T-helper 22 cell (primary cell): ENCODE data around the gene URI1.

Experiments used
- DNase-seq: peaks from one replicate; pipeline ENCODE4 v3.0.0-alpha.2; 2020; ENCODE audit warnings: low read depth

The URI1 gene

DNA sequence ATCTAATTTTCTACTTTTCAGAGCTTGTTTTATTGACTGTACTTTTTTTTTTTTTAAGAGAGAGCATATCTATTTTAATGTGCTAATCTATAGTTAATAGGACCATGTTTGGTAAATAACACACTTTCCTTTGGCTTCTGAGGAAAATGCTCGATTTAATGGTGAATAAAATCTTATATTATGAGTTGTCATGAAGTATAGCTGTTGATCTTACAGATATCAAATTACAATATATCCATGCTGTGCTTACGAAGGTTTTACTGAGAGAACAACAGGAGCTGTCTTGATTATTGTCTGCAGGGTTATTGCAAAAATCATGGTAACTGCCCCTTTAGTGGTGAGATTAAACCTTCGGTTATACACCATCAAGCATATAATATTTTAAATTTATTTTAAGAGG lies 29.6 kb downstream of the URI1 start:
- no peak for DNase-seq

DNA sequence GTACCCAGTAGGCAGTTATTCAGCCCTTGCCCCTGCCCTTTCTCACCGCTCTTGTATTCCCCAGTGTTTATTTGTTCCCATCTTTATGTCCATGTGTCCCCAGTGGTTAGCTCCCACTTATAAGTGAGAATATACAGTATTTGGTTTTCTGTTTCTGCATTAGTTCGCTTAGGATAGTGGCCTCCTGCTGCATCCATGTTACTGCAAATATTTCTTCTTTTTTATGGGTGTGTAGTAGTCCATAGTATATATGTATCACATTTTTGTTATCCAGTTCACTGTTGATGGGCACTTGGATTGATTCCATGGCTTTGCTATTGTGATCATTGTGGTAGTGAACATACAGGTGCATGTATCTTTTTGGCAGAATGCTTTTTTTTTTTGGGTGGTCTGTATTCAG lies 32.7 kb downstream of the URI1 start:
- no peak for DNase-seq

DNA sequence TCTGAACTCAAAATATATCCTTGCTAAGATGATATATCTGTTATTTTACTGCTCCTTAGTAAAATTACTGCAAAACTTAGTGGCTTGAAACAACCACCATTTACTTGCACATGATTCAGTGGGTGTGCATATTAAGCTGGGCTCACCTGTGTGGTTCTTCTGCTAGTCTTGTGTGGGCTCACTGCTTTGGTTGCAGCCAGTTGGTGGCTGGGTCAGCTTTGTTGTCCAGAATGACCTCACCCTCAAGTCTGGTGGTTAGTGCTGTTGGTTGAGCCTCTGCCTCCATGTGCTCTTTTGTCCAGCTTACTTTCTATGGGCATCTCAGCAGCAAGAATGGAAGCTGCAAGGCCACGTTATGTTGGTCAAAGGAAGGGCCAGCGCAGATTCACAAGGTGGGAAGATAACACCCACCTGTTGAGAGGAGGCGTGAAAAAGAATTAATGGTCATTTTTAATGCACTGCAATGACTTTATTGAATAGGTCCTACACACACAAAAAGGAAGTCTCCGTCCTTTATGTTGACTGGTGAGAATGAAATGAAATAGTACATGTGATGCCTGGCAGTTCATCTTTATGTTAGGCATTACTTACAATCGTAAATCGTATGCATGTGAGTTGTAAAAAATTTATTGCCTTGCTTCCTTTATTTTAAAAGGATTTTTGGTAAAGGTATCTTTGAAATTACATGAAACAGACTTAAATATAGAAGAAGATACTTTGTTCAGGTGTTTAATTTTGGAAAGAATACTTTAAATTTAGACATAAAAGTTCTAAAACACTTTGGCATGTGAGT lies 34.3 kb downstream of the URI1 start:
- DNase-seq, result no peak

DNA sequence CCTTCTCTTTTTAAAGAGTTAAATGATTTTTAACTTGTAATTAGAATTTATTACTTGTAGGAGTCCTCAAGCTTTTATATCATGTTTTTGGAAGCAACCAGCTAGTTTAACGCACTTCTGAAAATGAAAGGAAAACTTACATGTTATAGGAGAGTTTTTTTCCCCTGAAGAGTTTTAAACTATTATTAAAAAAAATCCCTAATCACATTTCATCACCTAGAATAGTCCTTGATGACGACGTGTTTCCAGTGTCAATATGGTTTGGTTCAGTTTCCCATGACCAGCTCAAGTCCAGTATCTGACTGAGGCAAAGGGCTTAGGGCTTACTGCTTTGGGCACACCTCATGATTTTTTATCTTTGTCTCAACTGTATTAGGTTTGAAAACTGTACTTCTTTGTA lies 36.0 kb downstream of the URI1 start:
- DNase-seq, result no peak

DNA sequence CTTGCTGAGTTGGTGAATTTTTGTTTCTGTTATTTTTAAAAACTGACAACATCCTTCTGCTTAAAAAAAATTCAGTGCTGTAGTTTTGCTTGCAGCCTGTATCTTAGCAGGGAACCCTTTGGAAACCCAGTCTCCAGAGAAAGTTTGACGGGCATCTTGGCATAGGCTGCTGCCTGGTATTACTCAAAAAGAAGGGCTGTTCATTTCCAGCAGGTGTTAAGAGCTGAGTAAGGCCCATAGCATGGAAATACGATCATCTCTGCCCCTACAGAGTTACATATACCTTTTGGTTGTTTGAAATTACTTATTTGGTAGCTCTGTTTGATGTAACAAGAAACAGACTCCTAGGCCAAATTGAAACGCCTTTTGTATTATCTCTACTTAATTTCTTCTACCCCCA lies 41.5 kb downstream of the URI1 start:
- DNase-seq, result no peak

DNA sequence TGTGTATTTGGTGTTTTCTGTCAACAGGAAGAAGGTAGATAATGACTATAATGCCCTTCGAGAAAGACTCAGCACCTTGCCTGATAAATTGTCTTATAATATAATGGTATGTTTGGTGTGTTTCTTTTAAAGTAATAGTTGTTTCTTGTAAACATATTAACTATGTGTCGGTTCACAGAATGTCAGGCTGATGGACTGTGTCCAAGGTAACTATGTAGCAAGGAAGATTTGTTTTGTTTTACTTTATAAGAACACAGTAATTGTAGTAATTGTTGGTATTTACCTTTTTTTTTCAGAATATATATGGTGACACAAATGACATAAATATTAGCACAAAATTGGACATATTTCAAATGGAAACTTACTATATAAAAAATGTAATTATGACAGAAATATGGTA lies 43.2 kb downstream of the URI1 start:
- no peak for DNase-seq

DNA sequence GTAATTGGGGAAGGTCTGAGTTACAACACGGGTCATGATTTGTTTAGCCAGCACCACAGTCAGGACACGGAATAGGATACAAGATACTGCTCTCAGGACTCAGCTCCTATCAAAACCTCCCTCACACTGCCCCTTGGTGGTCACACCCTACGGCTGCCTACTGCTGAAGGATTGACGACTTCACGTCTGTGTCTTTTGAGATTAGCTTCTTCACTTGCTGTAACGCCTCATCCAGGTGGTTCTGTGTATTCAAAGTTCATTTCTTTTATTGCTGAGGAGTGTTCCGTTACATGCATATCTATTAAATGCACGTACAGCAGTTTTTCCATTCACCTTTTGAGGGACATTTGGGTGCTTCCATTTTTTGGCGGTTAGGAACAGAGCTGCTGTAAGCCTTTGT lies 46.3 kb downstream of the URI1 start:
- DNase-seq, result no peak

DNA sequence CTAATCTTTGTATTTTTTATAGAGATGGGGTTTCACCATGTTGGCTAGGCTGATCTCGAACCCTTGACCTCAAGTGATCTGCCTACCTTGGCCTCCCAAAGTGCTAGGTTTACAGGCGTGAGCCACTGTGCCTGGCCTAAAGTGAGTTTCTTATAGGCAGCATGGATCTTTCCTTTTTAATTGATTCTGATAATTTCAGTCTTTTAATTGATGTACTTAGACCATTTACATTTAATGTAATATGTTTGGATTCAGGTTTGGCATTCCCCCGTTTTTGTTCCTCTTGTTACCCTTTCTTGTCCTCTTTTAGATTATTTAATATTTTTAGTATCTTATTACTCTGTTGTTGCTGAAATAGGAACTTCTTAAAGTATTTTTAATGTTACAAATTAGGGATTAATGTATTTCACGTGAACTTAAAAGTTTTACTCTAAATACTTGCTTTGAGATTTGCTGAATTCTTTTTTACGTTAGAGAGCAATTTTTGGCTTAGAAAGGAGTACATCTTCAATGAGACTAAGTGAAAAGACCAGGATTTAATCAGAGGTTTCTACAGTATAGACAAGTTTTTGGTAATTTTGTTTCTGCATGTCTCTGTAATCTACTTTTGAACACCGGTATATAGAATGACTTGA lies 50.3 kb downstream of the URI1 start:
- no peak for DNase-seq

DNA sequence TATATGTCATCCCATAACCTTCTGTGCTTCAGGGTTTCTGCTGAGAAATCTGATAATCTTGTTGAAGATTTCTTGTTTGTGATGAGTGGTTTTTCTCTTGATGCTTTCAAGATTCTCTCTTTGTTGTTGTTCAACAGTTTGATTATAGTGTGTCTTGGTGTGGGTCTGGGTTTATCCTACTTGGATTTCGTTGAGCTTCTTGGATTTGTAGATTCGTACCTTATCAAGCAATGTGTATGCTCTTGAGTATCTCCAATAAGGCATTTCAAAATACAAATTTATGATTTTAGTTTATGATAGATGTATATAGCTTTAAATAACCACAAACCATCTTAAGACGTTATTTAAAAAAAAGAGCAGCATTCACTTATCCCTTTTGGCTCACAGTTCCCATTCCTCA lies 57.5 kb downstream of the URI1 start:
- no peak for DNase-seq

DNA sequence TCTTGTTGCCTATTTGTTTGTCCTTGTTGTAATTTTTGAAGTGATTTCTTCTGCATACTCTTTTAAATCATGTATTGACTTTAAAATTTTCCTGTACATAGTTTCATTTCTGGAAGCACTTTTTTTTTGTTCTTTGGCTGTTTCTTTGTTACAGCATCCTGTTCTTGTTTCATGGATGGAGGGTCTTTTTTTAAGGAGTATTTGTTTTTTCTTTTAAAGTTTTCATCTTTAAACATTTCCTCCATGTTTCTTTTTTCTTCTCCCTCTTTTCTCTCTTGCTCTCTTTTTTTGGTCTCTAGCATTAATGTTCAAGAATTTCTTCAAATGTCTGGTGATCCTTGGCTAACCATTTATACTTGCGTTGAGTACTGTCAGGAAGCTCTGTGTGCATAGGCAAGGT lies 58.8 kb downstream of the URI1 start:
- DNase-seq, result no peak

DNA sequence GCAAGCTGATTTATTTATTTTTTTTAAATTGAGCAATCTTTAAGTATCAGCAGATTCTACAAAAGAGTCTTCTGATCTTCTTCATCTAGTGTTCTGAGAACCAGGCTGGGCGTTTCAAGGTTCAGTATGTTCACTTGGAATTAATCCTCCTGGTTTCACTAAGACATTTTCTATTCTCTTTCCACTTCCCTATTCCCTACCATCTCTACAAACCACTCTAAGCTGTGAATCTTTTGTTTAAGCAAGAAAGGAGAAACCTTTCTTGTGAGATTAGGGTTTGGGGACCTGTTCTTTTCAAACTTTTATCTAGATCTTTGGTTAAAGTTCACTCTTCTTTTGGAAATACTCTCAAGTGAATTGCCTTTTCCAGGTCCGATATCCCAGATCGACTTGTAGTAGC lies 59.3 kb downstream of the URI1 start:
- DNase-seq, result no peak

DNA sequence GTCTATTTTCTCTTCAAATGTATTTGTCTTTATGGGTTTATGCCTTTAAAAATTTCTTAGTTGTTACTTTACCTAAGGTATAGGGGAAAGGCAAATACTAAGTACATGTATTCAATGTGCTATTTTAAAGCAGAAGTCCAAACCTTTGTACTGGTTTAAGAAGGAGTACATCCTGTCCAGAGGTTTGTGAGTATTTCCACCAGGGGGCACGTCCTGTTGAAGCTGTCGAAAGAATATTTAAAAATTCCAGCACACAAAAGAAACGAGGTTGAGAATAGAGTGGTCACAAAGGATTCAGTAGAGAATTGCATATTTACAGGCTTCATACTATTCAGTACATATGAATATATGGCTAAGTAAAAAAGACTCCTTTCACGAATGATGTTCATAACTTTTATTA lies 59.8 kb downstream of the URI1 start:
- DNase-seq, result no peak

DNA sequence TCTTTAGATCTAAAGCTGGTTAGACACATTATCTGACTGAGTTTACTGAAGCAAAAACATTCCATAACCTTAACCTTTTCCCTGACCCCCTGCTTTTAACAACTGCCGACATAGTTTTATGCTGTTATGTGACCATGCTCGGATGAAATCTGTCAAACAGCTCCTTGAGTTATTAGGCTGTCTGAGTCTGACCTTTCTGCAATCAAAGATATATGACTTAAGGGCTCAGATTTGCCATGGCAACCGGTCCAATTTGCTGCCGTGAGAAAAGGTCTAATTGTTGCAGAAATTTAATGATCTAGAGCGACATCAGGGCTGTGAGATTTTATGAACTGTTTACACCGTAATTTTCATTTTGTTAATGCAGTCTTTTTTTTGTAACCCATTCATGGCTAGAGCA lies 61.8 kb downstream of the URI1 start:
- DNase-seq, result no peak

DNA sequence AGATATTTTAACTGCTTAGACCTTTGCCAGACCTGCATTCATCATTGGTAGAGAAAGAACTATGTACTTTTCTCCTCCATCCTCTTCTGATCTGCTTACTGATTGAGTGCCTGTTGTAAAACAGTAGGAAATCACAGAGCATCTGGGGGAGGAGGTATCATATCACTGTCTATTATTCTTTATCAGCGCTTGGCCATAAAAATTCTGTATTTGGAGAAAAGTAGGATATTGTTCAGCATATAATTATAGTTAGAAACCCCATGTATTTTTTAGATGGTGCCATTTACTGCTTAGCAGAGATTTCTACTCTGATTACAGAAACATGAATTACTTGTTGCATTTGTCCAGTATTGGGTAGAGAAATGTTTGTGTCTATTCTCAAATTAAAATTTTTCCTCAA lies 62.4 kb downstream of the URI1 start:
- no peak for DNase-seq

DNA sequence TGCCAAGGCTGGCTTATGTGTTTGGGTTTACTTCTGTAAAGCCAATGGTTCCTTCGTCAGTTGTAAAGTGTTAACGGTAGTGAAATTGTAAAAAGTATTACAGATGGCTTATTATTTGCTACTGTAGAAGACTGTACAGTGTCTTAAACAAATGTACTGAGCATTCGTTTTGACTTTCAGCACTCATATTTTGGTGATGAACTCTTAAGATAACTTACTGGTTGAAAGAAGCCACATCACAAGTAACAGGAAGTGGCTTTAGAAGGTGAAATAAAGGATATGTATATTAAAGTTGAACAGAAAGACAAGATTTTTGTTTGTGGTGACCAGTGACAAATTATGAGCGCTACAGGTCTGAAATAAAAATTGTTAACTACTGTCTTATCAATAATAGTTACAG lies 64.2 kb downstream of the URI1 start:
- DNase-seq, result no peak

DNA sequence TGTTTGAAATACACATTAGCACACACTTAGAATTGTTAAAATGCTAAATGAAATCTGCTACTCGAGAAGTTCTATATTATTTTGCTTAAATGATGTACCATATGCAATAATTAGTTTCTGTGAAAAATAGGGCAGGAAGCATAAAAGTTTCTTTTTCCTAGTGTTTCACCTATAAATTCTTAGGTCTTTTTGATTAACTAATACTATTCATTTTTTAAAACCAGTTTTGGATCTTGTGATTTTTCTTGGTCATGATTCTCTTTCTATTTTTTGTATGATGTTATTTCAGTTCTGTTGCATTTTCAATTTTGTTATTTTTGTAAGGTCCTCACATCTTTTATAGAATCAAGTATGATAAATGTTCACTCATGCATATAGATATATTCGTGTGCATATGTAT lies 66.1 kb downstream of the URI1 start:
- DNase-seq, result no peak

DNA sequence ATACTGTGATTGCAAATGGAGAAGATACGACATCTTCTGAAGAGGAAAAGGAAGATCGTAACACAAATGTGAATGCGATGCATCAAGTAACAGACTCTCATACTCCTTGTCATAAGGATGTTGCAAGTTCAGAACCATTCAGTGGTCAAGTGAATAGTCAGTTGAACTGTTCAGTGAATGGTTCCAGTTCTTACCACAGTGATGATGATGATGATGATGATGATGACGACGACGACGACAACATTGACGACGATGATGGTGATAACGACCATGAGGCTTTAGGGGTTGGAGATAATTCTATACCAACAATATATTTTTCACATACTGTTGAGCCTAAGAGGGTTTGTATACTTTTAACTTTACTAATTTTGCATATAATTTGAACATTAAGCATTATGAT lies 67.0 kb downstream of the URI1 start:
- DNase-seq, result no peak

DNA sequence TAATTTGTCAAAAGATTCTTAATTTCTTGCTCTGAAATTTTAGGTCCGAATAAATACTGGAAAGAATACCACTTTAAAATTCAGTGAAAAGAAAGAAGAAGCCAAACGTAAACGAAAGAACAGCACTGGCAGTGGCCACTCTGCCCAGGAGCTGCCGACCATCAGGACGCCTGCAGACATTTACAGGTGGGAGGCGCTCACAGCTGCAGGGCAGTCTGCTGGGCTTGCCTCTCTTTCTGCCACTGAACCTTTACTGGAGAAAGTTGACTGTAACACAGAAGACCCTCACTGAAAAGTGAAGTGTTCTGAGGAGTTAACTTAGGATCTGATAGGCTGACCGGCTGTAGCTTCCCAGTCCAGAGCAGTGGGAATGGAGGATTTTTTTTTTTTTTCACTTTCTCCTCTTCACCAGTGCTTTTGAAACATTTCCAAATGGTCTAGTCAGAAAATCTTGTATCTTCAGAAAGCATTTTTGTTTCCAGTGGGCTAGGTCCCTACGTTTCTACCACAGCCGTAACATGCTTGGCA lies 69.1 kb downstream of the URI1 start:
- DNase-seq, result no peak

DNA sequence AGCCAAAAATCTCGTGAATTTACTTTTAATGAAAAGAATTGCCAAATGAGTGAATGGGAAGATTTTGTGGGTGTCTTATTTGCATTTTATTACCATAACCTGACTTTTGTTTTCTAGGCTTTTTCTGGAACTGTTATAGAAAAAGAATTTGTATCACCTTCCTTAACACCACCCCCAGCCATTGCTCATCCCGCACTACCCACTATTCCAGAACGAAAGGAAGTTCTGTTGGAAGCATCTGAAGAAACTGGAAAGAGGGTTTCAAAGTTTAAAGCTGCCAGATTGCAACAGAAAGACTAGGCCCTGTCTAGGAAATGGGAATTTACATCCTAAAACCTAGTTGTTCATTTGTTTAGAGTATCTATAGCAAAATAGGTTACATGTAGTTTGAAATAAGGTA lies 72.7 kb downstream of the URI1 start:
- DNase-seq, result no peak

DNA sequence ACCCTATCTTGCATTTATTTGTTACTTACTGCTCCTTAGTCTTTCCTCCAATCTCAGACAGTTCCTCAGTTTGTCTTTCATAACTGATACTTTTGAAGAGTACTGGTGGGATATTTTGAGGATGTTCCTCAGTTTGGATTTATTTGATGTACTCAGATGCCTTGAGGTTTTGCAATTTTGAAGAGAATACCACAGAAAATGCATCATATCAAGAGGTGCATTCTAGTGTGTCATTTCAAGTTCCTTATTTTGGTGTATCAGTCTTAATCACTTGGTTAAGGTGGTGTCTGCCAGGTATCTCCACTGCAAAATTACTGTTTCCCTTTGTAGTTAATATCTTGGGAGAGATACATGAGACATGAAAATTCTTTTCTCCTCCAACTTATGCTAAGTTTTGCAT lies 75.1 kb downstream of the URI1 start:
- no peak for DNase-seq

DNA sequence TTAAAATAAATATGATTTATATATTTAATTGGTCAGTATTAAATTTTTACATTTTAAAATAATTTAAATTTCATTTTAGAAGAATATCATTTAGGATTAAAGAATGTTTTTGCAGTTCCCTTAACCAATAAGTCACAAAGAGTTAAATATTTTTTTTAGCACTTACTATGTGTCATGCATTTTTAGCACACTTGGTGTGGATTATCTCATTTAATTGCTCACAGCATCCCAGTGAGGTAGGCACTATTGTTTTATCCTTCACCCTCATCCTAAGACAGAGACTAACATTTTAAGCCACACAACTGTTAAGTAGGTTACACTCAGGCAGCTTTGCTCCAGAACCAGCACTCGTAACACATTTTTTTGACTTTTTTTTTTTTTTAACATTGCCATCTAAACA lies 78.2 kb downstream of the URI1 start:
- no peak for DNase-seq

DNA sequence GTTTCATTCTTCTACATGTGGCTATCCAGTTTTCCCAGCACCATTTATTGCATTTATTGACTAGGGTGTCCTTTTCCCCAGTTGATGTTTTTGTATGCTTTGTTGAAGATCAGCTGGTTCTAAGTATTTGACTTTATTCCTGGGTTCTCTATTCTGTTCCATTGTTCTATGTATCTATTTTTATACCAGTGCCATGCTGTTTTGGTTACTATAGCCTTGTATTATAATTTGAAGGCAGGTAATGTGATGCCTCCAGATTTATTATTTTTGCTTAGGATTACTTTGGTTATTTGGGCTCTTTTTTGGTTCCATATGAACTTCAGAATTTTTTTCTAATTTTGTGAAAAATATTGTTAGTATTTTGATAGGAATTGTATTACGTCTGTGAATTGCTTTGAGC lies 80.6 kb downstream of the URI1 start:
- DNase-seq, result no peak

DNA sequence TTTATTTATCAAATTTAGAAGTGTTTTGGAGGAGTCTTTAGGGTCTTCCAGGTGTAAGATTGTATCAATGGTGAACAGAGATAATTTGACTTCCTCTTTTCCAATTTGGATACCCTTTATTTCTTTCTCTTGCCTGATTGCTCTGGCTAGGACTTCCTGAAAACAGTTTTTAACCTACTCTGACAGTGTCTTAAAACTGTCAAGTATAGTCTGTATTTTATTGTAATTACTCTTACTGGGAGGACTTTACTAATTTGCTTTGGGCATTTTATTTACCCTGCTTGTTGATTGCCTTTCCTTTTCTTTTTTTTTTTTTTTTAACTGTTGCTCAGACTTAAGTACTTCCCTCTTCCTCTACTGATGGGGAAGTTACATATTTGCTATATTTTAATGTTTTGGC lies 81.3 kb downstream of the URI1 start:
- DNase-seq, result no peak

DNA sequence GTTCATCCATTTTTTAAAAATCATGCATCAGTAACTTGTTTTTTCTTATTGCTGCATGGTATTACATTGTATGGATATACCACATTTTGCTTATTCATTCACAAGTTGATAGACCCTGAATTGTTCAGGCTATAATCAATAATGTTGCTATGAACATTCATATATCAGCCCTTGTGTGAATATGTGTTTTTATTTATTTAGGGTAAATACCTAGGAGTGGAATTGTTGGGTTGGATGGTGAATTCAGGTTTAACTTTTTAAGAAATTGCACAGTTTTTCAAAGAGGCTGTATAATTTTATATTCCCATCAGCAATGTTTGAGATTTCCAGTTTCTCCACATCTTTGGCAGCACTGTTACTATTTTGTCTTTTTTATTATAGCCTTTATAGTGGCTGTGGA lies 82.1 kb downstream of the URI1 start:
- DNase-seq, result no peak
